CD1c-positive myeloid dendritic cell (primary cell): ENCODE results near the gene ATL1.
"Not testable (repeated sequence)": the region's sequence is repeated elsewhere in the genome, so short reads cannot be mapped to it uniquely, and the experiment has no call there.

Source experiments
- DNase-seq: peaks from one replicate; pipeline ENCODE4 v3.0.0-alpha.2; 2016; ENCODE audit errors: extremely low spot score

ATL1 gene

DNA sequence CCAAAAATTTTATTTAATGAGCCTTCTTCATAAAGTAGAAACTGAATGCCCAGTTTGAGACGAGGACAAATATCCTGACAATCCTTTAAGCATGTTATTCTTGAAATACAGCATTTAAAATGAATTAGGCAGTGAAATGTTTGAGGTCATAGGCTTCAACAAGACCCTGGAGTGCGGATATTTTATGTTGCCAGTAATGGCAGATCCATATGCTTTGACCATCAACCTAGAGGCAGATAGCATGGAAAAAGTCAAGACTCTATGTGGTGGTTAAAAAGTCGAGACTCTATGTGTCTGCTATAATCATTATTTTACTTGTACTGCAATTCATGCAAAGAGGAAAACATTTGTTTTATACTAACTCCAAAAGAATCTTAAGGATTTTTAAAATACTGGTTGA is 25.5 kb upstream of the ATL1 start:
- no peak for DNase-seq

DNA sequence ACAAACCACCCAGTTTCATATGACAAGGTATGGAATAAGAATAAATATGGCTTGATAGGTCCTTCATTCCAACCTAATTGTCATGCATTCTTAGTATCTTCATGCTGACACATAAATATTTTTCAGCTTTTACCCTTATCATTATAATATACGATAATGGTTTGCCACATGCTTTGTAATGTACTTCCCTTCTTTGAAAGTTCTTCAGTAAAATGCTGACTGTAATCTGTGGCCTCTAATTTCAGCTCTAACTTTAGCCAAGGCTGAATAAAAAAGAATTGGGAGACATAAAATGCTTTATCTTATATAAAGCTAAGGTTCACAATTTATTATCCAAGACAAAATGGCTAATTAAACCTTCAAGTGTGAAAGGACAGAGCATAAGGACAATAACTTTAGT is 24.9 kb upstream of the ATL1 start:
- DNase-seq = no peak

DNA sequence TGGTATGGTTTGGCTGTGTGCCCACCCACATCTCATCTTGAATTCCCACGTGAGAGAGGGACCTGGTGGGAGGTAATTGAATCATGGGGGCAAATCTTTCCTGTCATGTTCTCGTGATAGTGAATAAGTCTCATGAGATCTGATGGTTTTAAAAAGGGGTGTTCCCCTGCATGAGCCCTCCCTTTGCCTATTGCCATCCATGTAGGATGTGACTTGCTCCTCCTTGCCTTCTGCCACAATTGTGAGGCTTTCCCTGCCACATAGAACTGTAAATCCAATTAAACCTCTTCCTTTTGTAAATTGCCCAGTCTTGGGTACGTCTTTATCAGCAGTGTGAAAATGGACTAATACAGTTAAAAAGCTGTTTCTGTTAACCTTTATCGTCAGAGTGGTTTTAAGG is 21.9 kb upstream of the ATL1 start:
- not testable (repeated sequence) for DNase-seq

DNA sequence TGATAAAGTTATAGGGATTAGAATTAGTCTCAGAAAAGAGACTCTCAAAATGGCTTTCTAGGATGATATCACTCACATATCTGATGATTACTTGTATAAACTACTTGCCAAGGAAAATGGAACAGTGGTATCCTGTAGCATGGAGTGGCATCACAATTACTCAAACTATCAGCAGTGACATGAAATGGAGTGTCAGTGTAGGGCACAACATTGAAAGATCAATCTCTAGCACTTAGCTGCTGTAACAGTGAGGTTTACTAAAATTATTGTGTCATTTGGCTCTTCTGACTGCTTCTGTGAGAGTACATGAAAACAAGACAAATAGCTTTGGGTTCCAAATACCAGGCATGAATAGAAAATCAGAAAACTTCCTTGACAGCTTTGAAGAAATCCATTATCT is 20.9 kb upstream of the ATL1 start:
- DNase-seq = no peak

DNA sequence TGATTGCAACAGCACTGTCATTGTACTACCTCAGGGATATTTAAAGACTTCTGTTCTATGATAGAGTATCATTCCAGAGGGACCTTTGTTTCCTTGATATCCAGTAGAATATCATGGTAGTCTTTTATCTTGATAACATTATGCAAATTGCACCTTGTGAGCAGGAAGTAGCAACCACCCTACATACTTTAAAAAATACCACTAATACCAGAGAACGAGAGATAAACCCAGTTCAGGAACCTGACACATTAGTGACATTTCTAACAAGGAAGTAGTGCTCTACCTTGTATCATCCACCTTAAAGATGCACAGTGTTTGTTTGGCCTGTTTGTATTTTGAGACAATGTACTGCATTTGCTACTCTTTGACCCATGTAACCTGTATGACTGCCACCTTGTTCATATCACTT is 18.8 kb upstream of the ATL1 start:
- no peak for DNase-seq

DNA sequence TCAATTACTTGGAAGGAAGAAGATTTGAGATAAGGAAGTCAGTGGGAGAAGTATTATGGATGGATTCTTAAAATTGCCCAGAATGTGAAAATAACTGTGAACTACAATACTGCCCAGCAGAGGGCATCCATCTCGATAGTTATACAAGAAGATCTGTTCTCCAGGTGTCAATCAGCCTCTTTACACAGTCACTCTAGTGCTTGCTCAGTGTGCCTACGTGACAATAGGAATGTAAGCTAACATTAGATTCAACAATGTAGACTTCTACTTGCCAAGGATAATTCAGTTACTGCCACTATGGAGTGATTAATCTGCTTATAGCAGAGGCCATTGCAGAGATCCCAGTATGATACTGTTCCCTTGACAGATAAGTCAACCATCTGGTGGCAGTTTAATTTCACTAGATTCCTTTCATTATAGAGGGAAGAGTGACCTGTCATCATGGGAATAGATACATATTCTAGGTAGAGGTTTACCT is 17.0 kb upstream of the ATL1 start:
- DNase-seq = peak; percentile 53

DNA sequence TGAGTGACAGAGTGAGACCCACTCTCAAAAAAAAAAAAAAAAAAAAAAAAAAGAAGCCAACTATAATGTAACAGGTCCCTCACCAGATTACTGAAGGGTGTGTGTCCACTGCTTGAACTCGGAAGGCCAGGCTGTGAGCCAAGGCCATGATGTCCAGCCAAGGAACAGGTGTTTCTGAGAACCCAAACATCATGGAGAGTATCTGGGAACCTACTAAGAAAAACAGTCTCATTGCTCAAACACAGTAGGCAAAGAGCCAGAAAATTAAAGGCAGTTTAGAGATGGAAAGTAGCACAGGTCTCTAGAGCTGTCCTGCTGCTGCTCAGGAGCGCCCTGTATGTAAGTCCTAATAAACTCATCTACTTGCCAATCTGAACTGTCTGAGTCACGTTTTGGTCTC is 15.0 kb upstream of the ATL1 start:
- DNase-seq = no peak

DNA sequence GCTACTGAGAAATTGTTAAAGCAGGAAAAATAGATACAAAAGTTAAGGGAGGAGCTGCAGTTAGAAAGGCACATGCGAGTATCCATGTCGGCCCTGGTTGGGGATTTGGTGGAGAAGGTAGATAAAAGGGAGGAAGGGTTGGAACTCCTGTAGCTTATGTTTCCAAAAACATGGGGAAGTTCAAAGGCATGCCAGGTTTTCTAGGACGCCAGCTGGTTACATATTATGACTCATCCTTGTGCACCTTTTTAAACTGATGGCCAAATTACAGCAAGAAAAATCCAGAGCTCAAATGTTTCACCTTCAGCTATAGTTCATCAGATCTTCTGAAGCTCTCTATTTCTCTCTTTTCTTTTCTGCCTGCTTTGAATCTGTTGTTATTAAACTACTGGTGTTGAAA is 14.3 kb upstream of the ATL1 start:
- no peak for DNase-seq

DNA sequence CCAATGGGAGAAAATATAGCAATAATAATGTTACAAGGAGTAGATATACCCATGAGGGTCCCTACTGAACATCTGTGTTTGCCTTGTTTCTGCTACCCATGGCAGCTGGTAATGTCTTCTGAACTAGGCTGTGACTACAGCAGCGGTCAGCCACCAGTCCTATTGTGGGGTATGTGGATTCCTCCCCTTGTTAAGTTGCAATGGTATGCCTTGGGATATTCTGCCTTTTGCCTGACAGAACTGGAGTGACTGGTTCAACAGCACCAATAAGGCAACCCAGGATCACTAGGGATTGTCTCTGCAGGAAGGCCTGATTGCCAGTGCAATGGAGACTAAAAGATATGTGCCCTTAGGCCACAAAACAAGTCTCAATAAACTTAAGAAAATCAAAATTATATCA is 9.7 kb upstream of the ATL1 start:
- no peak for DNase-seq

DNA sequence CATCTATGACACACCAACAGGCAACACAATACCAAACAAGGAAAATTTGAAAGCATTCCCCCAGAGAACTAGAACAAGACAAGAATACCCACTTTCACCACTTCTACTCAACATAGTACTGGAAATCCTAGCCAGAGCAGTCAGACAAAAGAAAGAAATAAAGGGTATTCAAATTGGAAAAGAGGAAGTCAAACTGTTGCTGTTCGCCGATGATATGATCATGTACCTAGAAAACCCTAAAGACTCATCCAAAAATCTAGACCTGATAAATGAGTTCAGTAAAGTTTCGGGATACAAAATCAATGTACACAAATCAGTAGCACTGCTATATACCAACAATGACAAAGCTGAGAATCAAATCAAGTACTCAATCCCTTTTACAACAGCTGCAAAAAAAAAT is 8.1 kb upstream of the ATL1 start:
- DNase-seq = no peak

DNA sequence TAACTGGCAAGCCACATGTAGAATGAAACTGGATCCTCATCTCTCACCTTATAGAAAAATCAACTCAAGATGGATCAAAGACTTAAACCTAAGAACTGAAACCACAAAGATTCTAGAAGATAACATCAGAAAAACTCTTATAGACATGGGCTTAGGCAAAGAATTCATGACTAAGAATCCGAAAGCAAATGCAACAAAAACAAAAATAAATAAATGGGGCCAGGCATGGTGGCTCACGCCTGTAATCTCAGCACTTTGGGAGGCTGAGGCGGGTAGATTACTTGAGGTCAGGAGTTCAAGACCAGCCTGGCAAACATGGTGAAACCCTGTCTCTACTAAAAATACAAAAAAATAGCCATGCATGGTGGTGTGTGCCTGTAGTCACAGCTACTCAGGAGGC is 7.1 kb upstream of the ATL1 start:
- DNase-seq = not testable (repeated sequence)

DNA sequence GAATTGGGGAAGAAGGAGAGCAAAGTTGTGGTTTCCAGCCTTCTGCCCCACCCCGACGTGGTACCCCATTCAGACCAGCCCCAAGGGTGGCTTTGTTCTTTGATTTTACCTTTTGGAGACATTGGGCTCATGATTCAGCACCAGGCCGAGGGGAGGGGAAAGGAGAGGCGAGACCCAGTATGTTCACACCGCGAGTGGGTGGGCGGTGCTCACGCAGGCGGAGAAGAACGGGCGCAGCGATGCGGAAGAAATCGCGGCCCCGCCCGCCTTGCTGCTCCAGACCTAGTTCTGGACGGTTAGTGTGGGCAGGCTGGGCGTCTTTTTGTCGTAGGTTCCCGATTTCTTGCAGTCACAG is 963 bp downstream of the ATL1 start:
- peak; percentile 97 for DNase-seq

DNA sequence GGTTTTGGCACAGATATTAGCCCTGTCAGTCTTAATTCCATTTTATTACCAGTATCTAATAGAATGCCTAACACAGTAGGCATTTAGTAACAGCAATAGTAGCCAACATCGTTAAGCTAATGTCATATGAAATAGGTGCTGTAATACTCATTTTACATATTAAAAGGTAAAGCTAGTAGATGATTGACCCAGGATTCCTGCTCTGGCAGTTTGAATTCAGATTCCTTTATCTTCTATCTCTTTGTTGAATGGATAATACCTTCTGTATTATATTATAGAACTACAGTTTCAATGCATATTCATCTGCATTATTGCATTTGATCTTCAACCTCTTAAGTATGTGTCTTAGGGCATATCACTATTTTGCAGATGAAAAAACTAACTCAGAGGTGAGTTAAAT is 2.9 kb downstream of the ATL1 start:
- DNase-seq = no peak

DNA sequence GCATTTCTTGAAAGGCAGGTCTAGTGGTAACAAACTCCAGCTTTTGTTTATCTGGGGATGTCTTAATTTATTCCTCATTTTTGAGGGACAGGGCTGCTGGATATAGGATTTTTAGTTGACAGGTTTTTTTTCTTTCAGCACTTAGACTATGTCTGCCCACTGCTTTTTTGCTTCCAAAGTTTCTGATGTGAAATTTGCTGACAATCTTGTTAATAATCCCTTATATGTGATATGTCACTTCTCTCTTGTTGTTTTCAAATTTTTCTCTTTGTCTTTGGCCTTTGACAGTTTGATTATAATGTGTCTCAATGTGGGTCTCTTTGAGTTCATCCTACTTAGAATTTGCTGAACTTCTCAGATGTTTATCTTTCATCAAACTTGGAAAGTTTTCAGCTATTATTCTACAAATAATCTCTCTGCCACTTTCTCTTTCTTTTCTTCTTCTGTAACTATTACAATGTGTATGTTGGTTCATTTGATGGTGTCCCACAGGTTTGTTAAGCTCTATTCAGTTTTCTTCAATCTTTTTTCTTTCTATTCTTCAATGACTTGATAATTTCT is 9.8 kb downstream of the ATL1 start:
- DNase-seq = no peak

DNA sequence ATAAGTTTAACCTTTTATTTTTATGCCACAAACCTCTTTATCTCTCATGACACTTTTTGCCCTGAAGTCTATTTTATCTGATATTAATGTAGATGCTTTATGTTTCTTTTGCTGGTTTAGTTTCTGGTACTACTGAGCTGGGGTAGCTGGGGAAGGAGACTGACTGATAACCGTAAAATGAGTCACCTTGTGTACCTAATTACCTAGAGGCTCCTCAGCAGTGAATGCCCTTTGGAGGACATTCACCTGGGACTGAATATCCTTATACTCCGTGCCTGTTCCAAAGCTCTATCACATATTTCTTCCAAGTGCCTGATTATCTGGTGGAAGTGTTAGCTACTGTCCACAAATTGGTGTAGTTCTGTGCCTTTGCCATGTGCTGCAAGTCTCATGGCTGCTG is 13.9 kb downstream of the ATL1 start:
- DNase-seq = no peak

DNA sequence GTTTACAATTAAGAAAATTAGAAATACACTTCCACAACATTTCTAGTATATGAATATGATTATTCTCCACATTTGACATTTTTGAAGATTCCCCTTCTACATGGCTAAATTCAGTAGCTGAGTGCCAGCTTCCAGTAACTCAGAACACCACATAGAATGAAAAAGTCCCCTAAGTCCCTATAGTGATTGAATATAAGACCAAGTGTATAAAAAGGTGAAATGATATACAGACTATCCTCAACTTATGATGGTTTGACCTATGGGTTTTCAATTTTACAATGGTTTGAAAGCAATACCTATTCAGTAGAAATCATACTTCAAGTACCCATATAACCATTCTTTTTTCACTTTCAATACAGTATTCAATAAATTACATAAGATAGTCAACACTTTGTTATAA is 15.8 kb downstream of the ATL1 start:
- DNase-seq = no peak

DNA sequence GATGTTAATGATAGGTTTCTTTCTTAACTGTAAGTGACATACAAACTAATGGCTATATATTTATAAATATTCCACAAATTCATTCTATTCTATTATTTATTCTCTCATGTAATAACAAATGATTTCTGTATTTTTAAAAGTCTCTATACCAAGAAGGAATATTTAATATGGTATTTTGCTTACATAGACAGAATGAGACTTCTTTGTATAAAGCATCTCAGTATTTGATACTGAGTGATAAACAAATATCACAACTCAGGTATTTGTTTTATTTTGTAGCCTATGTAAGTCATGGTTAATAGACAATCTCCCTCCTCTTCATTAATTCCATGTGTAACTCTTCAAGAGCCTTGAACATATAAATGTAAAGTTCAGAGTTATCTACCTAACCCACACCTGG is 18.0 kb downstream of the ATL1 start:
- no peak for DNase-seq

DNA sequence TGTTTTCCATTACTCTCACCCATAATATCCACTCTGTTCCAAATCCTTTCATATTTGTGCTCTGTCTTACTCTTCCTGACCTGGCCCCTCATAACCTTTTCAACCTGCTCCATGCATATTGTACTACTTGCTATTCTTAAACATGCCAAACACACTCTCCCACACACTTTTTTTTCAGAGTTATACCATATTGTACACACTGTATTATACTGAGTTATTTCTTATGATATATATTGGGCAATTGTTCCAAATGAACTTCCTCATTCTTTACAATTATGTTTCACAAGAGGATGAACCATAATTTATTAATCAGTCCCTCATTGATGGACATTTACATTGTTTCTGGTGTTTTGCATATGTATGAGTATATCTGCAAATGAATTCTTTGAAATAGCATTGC is 18.5 kb downstream of the ATL1 start:
- peak; percentile 44 for DNase-seq

DNA sequence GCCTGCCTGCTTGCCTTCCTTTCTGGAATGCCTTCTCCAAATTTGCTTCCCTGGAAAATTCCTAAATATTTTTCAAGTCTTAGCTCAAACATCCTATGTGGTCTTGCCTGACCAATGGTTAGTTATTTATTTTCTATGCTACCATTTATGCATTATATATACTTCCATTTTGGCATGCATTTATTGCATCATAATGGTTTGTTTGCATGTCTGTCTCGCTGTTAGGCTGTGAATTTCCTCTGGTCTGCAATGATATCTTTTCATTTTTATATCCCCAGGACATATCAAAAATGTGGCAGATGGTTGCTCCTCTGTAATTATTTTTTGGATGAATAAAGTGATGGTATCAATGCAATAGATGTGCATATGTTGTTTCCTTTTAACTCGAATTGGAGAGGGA is 30.5 kb downstream of the ATL1 start:
- DNase-seq = no peak

DNA sequence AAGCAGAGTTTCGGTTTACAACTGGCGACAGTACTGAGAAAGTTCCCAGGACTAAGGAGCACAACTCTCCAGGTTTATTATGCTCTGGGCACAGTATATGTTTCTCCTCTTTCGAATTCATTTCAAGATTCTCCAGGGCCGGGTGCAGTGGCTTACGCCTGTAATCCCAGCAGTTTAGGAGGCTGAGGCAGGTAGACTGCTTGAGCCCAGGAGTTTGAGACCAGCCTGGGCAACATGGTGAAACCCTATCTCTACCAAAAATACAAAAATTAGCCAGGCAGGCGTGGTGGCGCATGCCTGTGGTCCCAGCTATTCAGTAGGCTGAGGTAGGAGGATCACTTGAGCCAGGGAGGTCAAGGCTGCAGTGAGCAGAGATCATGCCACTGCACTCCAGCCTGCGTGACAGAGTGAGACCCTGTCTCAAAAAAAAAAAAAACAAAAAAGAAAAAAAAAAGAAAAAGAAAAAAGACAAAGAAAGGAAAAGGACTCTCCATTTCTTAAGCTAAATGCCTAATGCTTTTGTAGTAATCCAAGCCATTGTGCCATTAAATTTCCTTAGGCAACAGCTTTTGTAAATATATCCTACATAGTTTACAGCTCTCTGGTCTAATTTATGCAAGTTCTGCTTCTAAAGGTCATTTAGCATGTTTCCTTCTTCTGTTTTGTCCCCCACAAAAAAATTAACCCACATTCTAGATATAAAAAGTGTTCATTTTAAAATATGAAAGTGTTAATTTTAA is 34.8 kb downstream of the ATL1 start:
- DNase-seq = no peak

DNA sequence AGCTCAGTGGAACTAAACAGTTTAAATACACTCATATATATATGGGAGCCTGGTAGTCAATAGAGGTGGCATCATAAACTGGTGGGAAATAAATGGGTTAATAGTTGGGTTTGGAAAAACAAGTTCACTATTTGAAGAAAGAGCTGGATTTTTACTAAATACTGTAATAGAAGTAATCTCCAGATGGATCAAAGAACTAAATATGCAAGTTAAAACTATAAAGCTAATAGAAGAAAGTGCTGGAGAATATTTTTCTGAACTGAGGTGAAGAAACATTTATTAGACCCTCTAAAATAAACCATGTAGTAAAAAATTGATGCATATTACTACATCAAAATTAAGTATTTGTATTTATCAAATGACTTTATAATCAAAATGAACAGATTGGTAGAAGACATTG is 38.8 kb downstream of the ATL1 start:
- no peak for DNase-seq

DNA sequence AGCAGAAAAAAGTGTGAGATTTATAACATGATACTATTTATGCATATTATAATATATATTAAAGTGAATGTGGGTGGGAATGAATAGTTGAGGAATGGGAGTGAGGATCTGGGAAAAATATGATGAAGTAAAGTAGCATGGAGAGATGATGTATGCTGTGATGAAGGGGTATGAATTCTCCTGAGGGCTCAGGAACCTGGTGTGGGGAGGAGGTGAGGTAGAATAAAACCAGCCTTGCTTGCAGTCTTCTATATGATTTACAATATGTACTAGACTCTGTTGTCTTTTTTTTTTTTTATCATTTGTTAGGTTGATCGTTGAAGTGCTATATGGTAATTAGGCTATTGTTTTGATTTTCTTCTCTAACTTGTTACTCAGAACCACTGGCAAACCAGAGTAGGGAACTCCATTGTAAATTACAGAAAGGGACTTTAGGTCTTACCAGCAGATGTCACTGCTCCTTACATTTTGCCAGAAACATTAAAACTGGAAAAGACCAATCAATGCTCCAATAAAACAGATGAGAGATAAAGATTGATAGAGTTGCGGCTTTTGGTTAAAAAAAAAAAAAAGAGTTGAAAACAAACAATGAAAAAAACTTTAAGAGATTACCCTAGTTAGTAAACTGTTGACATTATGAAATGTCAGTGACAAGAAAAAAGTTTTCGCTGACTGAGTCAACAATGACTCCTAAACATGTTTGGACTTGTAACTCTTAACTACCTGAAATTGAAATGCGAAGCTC is 39.9 kb downstream of the ATL1 start:
- peak; percentile 15 for DNase-seq

DNA sequence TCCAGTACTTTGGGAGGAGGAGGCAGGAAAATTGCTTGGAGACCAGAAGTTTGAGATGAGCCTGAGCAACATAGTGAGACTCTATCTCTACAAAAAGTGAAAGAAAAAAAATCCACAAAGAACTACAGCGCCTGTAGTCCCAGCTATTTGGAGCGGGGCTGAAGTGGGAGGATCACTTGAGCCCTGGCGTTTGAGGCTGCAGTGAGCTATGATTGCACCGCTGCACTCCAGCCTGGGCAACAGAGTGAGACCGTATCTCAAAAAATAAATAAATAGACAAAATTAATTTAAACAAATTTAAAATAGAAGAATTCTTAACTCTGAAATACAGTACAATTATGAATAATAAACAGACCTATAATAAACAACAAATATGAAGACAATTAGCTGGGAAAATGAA is 40.9 kb downstream of the ATL1 start:
- no peak for DNase-seq
